Measurements from ENCODE around the gene MIGA1.

The MIGA1 gene

GRCh38 chr1:77926561-77927357 lies 147.3 kb downstream of the MIGA1 start:
- no peak for DNase-seq

- no peak for DNase-seq
These were observed 148.0 kb downstream of the MIGA1 start for GRCh38 chr1:77927414-77927813.

Data from CD4-positive, alpha-beta T cell treated with Interleukin-17A for 4 hours (primary cell).